ENCODE measurements around the gene KCP. TPM values are rescaled to one million over a fixed set of nuclear protein-coding genes. Genes with fewer than 3 reads are reported as not detected.

KCP gene
- total RNA-seq, 4 donors from 2014 or later, result 0.18 to 3.5 TPM; not detected in 2

DNA sequence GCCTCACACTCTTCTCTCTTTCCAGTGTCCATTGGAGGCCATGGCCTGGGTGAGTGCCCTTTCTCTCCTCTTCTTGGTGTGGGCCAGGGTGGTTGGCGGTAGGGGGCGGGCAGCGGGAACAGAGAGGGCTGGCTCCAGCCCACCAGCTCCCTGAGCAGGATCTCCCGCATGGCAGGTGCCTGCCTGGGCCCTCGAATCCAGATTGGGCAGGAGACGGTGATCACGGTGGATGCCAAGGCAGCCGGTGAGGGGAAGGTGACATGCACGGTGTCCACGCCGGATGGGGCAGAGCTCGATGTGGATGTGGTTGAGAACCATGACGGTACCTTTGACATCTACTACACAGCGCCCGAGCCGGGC lies 61.4 kb downstream of the KCP start:
- DNase-seq, result no peak

DNA sequence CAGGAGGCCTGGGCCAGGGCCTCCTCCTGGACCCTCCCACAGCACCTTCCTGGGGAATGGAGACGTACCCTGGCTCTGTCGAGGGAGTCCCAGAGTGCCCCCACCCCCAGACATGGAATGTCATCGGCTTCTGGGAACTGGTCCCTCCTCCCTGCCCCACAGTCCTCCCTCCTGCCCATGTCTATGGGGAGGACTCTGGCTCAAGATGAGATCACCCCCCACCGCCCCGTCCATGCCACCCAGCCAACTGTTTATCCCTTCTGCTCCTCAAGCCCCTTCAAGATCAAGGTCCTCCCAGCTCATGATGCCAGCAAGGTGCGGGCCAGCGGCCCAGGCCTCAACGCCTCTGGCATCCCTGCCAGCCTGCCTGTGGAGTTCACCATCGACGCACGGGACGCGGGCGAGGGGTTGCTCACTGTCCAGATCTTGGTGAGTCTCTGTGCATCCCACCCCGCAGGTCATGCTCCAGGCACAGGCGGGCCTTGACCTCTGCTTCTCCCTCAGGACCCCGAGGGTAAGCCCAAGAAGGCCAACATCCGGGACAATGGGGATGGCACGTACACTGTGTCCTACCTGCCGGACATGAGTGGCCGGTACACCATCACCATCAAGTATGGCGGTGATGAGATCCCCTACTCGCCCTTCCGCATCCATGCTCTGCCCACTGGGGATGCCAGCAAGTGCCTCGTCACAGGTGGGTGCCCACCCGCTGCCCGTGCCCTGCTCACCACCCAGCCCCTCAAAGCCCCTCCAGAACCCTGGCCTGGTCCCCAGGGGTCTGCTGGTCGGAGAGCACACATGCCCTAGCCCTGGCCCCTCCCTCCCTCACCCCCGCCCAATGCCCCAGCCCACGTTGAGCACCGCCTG lies 62.0 kb downstream of the KCP start:
- no peaks in the 10 kb centered on the region for H3K9me3 ChIP-seq
- TF ChIP-seq, protein P1, sequence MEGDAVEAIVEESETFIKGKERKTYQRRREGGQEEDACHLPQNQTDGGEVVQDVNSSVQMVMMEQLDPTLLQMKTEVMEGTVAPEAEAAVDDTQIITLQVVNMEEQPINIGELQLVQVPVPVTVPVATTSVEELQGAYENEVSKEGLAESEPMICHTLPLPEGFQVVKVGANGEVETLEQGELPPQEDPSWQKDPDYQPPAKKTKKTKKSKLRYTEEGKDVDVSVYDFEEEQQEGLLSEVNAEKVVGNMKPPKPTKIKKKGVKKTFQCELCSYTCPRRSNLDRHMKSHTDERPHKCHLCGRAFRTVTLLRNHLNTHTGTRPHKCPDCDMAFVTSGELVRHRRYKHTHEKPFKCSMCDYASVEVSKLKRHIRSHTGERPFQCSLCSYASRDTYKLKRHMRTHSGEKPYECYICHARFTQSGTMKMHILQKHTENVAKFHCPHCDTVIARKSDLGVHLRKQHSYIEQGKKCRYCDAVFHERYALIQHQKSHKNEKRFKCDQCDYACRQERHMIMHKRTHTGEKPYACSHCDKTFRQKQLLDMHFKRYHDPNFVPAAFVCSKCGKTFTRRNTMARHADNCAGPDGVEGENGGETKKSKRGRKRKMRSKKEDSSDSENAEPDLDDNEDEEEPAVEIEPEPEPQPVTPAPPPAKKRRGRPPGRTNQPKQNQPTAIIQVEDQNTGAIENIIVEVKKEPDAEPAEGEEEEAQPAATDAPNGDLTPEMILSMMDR (IDR thresholded peaks at IDR 0.05), result no peak
- no peak for TF ChIP-seq POLR2A (IDR thresholded peaks at IDR 0.05)
- intact Hi-C loops (cut with DNase I; ENCODE audit: low total_unique reads), result no loop called here
- H3K4me3 ChIP-seq, result no peak overlapping the region
- no peak overlapping the region for H3K27ac ChIP-seq
- no peaks in the 10 kb centered on the region for H3K27me3 ChIP-seq
- H3K4me1 ChIP-seq, result no peaks in the 10 kb centered on the region
- no peaks in the 10 kb centered on the region for H3K36me3 ChIP-seq
- no peak for DNase-seq

More for the DNA sequence above, 61.4 kb downstream of the KCP start:
- no peaks in the 10 kb centered on the region for H3K9me3 ChIP-seq
- TF ChIP-seq, protein P1 (IDR thresholded peaks at IDR 0.05), result no peak
- no peak for TF ChIP-seq POLR2A (IDR thresholded peaks at IDR 0.05)
- no peak overlapping the region for H3K4me3 ChIP-seq
- no peak overlapping the region for H3K27ac ChIP-seq
- H3K27me3 ChIP-seq, result no peaks in the 10 kb centered on the region
- intact Hi-C loops (cut with DNase I; ENCODE audit: low total_unique reads), result no loop called here
- no peaks in the 10 kb centered on the region for H3K36me3 ChIP-seq
- H3K4me1 ChIP-seq, result no peaks in the 10 kb centered on the region

DNA sequence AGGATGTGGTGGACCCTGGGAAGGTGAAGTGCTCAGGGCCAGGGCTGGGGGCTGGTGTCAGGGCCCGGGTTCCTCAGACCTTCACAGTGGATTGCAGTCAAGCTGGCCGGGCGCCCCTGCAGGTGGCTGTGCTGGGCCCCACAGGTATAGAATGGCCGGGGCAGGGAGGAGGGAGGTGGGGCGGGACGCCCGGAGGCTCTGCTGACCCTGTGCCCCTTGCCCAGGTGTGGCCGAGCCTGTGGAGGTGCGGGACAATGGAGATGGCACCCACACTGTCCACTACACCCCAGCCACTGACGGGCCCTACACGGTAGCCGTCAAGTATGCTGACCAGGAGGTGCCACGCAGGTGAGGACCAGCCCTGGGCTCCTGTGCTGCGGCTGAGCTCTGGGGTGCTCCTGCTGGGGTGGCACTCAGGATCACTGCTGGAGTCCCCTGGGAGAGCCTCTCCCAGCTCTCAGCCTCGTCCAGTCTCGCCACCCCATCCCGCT lies 62.7 kb downstream of the KCP start:
- Histone ChIP-seq H3K36me3 (no peaks in the 10 kb centered on the region), H3K27me3 (no peaks in the 10 kb centered on the region), H3K4me1 (no peaks in the 10 kb centered on the region), H3K4me3 (no peak overlapping the region), H3K9me3 (no peaks in the 10 kb centered on the region), H3K27ac (no peak overlapping the region)
- TF ChIP-seq POLR2A (IDR thresholded peaks at IDR 0.05), result no peak
- TF ChIP-seq, protein P1 (IDR thresholded peaks at IDR 0.05), result no peak
- intact Hi-C loops (cut with DNase I; ENCODE audit: low total_unique reads), result no loop called here
- no peak for DNase-seq

DNA sequence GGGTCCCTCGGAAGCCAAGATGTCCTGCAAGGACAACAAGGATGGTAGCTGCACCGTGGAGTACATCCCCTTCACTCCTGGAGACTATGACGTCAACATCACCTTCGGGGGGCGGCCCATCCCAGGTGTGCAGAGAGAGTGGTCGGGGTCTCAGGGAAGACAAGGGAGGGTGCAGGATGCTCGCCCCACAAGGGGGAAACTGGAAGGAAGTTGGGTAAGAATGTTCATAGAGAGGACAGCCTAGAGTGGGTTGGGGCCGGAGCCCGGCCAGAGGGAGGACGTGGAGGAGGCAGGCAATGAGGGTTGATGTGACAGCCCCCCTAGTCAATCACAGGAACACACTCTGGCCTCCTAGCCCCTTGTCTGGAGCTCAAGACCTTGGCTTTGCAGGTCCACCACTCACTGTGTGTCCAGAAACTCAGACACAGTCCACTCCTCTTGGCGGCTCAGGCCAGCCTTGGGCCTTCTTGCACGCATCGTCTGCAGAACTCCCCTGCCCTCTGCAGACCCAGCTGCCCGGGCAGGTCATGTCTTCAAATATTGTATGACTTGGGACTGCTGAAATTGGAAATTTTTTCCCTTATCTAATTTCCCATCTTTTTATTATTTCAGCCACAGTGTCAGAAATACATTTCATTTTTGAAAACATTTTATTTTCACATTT lies 63.6 kb downstream of the KCP start:
- Histone ChIP-seq H3K4me1 (no peaks in the 10 kb centered on the region), H3K9me3 (no peaks in the 10 kb centered on the region), H3K27ac (no peak overlapping the region), H3K36me3 (no peaks in the 10 kb centered on the region), H3K4me3 (no peak overlapping the region), H3K27me3 (no peaks in the 10 kb centered on the region)
- TF ChIP-seq, protein P1 (IDR thresholded peaks at IDR 0.05), result no peak
- no peak for TF ChIP-seq POLR2A (IDR thresholded peaks at IDR 0.05)
- intact Hi-C loops (cut with DNase I; ENCODE audit: low total_unique reads), result no loop called here
- no peak for DNase-seq

DNA sequence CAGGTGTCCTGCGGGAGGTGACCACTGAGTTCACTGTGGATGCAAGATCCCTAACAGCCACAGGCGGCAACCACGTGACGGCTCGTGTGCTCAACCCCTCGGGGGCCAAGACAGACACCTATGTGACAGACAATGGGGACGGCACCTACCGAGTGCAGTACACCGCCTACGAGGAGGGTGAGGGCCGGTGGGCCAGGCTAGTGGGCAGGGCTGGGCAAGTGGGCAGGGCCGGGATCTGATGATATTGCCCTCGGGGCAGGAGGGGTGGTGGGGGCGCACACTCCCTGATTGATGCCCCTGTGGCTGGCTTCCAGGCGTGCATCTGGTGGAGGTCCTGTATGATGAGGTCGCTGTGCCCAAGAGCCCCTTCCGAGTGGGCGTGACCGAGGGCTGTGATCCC lies 64.5 kb downstream of the KCP start:
- no peaks in the 10 kb centered on the region for H3K36me3 ChIP-seq
- TF ChIP-seq, protein P1 (IDR thresholded peaks at IDR 0.05), result no peak
- TF ChIP-seq POLR2A (IDR thresholded peaks at IDR 0.05), result no peak

More for the DNA sequence above, 64.5 kb downstream of the KCP start:
- H3K4me1 ChIP-seq, result no peaks in the 10 kb centered on the region
- H3K27me3 ChIP-seq, result no peaks in the 10 kb centered on the region
- no peak overlapping the region for H3K4me3 ChIP-seq
- H3K9me3 ChIP-seq, result no peaks in the 10 kb centered on the region
- no peak for DNase-seq
- H3K27ac ChIP-seq, result no peak overlapping the region
- intact Hi-C loops (cut with DNase I; ENCODE audit: low total_unique reads), result no loop called here

All from uterus (tissue), 4 donors.